ENCODE results near the gene SEC16A.

GRCh38 chr9:136525207-136525606, 42.4 kb upstream of the SEC16A start:
- no peak for TF ChIP-seq CTCF (IDR thresholded peaks at IDR 0.05)
- TF ChIP-seq POLR2A (IDR thresholded peaks at IDR 0.05) = no peak
